KMS-11 (cell line): ENCODE results near the gene LEKR1.
"Not testable (repeated sequence)": the region's sequence is repeated elsewhere in the genome, so short reads cannot be mapped to it uniquely, and the experiment has no call there.

Experiments used
- H2AFZ ChIP-seq: fragments of 200-600 bp; sonication (generic); 2 replicates; pipeline ENCODE4 v1.6.1; 2016; ENCODE audit warnings: antibody characterized with exemption, mixed run types, low read depth
- H3K27ac ChIP-seq: fragments of 200-600 bp; sonication (generic); 2 replicates; pipeline ENCODE4 v1.6.1; 2016; ENCODE audit warnings: mild to moderate bottlenecking, mixed run types
- H3K27me3 ChIP-seq: fragments of 200-600 bp; sonication (generic); 2 replicates; pipeline ENCODE4 v1.6.1; 2017; ENCODE audit warnings: mild to moderate bottlenecking, low read depth, mixed run types, moderate library complexity; ENCODE audit not compliant: insufficient read depth
- H3K36me3 ChIP-seq: fragments of 200-600 bp; sonication (generic); 2 replicates; pipeline ENCODE4 v1.6.1; 2017; ENCODE audit warnings: mild to moderate bottlenecking, mixed run types; ENCODE audit not compliant: insufficient read depth
- H3K4me1 ChIP-seq: fragments of 200-600 bp; sonication (generic); 2 replicates; pipeline ENCODE4 v1.6.1; 2016; ENCODE audit warnings: mild to moderate bottlenecking, low read depth, mixed run types; ENCODE audit not compliant: poor library complexity, severe bottlenecking
- H3K4me2 ChIP-seq: fragments of 200-600 bp; sonication (generic); 2 replicates; pipeline ENCODE4 v1.7.0; 2016; ENCODE audit warnings: mild to moderate bottlenecking, mixed run types
- H3K4me3 ChIP-seq: fragments of 200-600 bp; sonication (generic); IDR thresholded peaks from 2 replicates; pipeline ENCODE4 v1.6.1; 2017; ENCODE audit warnings: low read depth, low read length, mixed read lengths; ENCODE audit not compliant: insufficient read depth
- H3K79me2 ChIP-seq: fragments of 200-600 bp; sonication (generic); 2 replicates; pipeline ENCODE4 v1.6.1; 2016; ENCODE audit warnings: low read depth, mixed run types; ENCODE audit not compliant: insufficient read depth
- H3K9ac ChIP-seq: fragments of 200-600 bp; sonication (generic); 2 replicates; pipeline ENCODE4 v1.6.1; 2016; ENCODE audit warnings: mild to moderate bottlenecking, mixed run types
- H4K20me1 ChIP-seq: fragments of 200-600 bp; sonication (generic); 2 replicates; pipeline ENCODE4 v1.6.1; 2016; ENCODE audit warnings: mild to moderate bottlenecking, mixed run types; ENCODE audit not compliant: insufficient read depth
- TF ChIP-seq, protein P1 (sequence below): fragments of 200-600 bp; sonication (generic); conservative IDR thresholded peaks from 2 replicates; pipeline ENCODE4 v1.6.1; 2017; ENCODE audit warnings: low read depth, mild to moderate bottlenecking, antibody characterized with exemption, low read length, moderate library complexity, mixed read lengths

LEKR1 gene

DNA sequence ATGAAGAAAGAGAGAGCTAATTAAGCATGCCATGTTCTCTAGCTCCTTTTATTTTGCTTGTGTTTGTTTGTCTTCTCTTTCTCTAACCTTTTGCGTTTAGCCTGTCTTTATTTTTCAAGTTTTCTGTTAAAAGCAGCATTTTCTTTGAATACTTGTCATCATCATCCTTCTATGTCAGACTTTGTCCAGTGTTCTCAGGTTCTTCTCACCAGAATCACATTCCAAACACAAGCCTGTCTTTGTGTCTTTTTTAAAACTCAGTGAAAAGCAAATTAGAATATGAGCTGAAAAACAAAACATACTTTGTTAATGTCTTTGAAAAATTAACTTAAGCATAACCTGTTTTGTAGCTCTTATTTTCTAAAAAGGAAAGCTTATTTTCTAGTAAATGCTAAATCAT lies 62.4 kb downstream of the LEKR1 start:
- Histone ChIP-seq H3K27me3 (no peaks in the 10 kb centered on the region), H3K79me2 (no peaks in the 10 kb centered on the region), H3K4me2 (no peak overlapping the region), H3K27ac (no peak overlapping the region), H3K4me1 (no peaks in the 10 kb centered on the region), H3K36me3 (no peaks in the 10 kb centered on the region), H4K20me1 (no peaks in the 10 kb centered on the region), H3K9ac (no peak overlapping the region), H2AFZ (no peak overlapping the region), H3K4me3 (no peak overlapping the region)
- TF ChIP-seq, protein P1, sequence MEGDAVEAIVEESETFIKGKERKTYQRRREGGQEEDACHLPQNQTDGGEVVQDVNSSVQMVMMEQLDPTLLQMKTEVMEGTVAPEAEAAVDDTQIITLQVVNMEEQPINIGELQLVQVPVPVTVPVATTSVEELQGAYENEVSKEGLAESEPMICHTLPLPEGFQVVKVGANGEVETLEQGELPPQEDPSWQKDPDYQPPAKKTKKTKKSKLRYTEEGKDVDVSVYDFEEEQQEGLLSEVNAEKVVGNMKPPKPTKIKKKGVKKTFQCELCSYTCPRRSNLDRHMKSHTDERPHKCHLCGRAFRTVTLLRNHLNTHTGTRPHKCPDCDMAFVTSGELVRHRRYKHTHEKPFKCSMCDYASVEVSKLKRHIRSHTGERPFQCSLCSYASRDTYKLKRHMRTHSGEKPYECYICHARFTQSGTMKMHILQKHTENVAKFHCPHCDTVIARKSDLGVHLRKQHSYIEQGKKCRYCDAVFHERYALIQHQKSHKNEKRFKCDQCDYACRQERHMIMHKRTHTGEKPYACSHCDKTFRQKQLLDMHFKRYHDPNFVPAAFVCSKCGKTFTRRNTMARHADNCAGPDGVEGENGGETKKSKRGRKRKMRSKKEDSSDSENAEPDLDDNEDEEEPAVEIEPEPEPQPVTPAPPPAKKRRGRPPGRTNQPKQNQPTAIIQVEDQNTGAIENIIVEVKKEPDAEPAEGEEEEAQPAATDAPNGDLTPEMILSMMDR, result no peak

DNA sequence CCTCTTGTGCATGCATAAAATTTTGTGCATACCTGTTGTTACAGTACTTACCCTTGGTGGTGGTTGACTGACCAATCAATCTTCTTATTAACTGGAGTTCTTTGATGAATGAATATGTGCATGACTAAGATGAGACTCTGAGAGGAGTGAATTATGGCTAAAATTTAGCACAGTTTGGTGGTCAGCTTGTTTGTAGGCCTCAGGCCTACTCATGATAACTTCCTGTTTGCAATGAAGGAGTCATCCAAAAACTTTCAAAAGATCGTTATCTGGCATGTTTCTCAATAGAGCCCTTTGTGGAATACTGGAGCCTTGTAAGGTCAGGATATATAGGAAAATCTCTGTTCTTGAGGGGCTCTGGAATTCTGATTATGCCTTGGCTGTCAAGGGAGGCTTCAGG lies 66.5 kb downstream of the LEKR1 start:
- H3K4me1 ChIP-seq, result no peaks in the 10 kb centered on the region
- TF ChIP-seq, protein P1, result no peak
- no peaks in the 10 kb centered on the region for H3K36me3 ChIP-seq
- H3K9ac ChIP-seq, result no peak overlapping the region
- no peak overlapping the region for H3K4me3 ChIP-seq
- H4K20me1 ChIP-seq, result no peaks in the 10 kb centered on the region
- no peak overlapping the region for H3K27ac ChIP-seq
- no peaks in the 10 kb centered on the region for H3K27me3 ChIP-seq
- H3K79me2 ChIP-seq, result no peaks in the 10 kb centered on the region
- no peak overlapping the region for H2AFZ ChIP-seq
- no peak overlapping the region for H3K4me2 ChIP-seq

DNA sequence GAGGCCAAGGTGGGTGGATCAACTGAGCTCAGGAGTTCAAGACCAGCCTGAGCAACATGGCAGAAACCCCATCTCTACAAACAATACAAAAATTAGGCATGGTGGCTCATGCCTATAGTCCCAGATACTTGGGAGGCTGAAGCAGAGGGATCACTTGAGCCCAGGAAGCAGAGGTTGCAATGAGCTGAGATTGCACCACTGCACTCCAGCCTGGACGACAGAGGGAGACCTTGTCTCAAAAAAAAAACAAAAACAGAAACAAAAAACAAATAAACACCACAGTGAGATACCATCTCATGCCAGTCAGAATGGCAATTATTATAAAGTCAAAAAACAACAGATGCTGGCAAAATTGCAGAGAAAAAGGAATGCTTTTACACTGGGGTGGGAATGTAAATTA lies 69.2 kb downstream of the LEKR1 start:
- H3K4me2 ChIP-seq, H3K79me2 ChIP-seq, H3K4me3 ChIP-seq, H4K20me1 ChIP-seq, H3K27ac ChIP-seq, H2AFZ ChIP-seq, H3K9ac ChIP-seq, H3K36me3 ChIP-seq, H3K4me1 ChIP-seq, H3K27me3 ChIP-seq: not testable (repeated sequence)

DNA sequence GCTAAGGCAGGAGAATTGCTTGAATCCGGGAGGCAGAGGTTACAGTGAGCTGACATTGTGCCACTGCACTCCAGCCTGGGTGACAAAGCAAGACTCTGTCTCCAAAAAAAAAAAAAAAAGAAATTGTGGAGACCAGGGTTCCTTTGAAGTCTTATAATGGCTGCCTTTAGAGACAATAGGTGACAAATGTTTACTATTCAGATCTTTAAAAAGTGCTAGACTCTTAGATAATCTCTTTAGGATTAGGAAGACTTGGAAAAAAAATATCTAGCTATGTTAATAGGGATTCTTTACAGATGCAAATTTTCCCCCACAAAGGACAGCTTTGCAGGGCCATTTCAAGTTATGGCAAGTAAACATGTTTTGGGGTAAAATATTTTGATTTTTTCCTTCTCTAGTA lies 71.7 kb downstream of the LEKR1 start:
- H3K79me2 ChIP-seq, H3K27me3 ChIP-seq, H4K20me1 ChIP-seq, H3K4me1 ChIP-seq, H3K36me3 ChIP-seq, H3K4me3 ChIP-seq, H2AFZ ChIP-seq, H3K4me2 ChIP-seq, H3K27ac ChIP-seq, H3K9ac ChIP-seq: not testable (repeated sequence)

DNA sequence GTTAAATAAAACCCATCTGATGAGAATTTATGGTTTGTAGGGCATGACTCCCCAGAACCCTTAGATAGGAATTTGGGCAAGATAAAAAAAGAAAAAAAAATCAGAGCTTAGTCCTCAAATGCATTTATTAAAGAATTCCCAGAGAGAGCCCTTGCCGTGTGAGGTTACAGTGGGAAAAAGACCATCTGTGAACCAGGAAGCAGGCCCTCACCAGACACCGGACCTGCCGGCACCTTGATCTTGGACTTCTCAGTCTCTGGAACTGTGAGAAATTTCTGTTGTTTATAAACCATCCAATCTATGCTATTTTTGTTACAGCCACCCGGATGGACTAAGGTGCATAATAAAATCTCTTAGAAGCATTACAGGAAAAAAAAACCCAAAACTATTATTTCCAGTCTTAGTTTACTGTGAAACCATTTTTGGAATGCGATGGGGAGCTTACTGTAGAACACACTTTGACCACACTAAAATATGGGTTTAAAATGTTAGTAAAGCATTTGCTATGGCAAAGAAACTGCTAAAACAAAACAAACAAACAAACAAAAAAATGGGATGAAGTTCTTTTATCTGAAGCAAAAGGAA lies 72.2 kb downstream of the LEKR1 start:
- Histone ChIP-seq H3K79me2 (no peaks in the 10 kb centered on the region), H3K27ac (no peak overlapping the region), H3K27me3 (no peaks in the 10 kb centered on the region), H2AFZ (no peak overlapping the region), H3K4me3 (no peak overlapping the region), H3K9ac (no peak overlapping the region), H4K20me1 (no peaks in the 10 kb centered on the region), H3K4me2 (no peak overlapping the region), H3K36me3 (no peaks in the 10 kb centered on the region), H3K4me1 (no peaks in the 10 kb centered on the region)
- TF ChIP-seq, protein P1, result no peak
